Inflammatory macrophage treated with lipopolysaccharide for 4 hours (primary cell): ENCODE results near the gene CTDSP2.
A peak's percentile ranks its signal among the peaks of the same experiment; 100 is the strongest.
"Not testable (repeated sequence)": the region's sequence is repeated elsewhere in the genome, so short reads cannot be mapped to it uniquely, and the experiment has no call there.

Source experiments
- DNase-seq: peaks from one replicate; pipeline ENCODE4 v3.0.0-alpha.2; 2020

The CTDSP2 gene

GRCh38 chr12:57881035-57881434, 34.5 kb upstream of the CTDSP2 start:
- not testable (repeated sequence) for DNase-seq

- no peak for DNase-seq
Measured at GRCh38 chr12:57877876-57878275, 31.3 kb upstream of the CTDSP2 start.

GRCh38 chr12:57875753-57876547, 29.4 kb upstream of the CTDSP2 start:
- peak; percentile 69 for DNase-seq

DNA sequence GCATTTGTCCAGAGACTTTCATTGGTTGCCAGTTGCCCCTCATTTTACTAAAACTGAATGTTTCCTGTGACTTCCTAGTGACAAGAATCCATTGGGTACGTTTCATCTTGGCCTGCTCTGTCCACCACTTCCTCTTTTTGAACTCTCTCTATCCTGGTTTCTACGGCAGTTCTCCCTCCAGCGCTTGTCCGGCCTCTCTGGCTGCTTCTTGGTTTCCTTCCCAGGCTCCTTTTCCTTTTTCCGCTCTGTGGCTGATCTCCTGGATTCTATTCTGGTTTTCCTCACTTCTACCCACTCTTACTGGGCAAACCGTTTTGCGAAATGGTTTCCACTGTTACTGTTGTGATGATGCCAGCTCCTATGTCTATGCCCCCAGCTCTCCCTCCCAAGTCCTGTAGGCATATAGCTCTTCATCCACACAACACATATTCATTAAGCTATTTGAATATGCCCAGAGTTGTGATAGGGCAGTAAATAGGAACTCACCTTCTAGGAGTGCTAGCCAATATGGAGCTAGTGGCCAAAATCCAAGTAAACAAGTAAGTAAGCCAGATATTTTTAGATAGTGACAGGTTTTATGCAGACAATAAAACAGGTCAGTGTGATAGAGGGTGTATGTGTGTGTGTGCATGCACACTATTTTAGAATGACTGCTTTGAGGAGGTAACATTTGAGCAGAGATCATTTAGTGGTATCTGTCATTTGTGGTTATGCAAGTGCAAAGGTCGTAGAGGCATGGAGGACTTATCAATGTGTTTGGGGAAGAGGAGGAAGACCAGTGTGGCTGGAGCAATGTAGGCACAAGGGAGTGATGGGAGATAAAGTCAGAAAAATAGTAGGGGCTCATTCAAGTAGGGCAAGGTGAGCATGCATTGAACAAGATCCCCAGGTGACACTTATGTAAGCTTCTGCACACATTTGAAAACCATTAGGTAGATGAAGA, 27.9 kb upstream of the CTDSP2 start:
- DNase-seq = peak; percentile 48

- no peak for DNase-seq
Measured at GRCh38 chr12:57872362-57872761, 25.8 kb upstream of the CTDSP2 start.

- DNase-seq = no peak
Measured at GRCh38 chr12:57869927-57870318, 23.4 kb upstream of the CTDSP2 start.

- no peak for DNase-seq
Measured at GRCh38 chr12:57869298-57869926, 22.9 kb upstream of the CTDSP2 start.

DNA sequence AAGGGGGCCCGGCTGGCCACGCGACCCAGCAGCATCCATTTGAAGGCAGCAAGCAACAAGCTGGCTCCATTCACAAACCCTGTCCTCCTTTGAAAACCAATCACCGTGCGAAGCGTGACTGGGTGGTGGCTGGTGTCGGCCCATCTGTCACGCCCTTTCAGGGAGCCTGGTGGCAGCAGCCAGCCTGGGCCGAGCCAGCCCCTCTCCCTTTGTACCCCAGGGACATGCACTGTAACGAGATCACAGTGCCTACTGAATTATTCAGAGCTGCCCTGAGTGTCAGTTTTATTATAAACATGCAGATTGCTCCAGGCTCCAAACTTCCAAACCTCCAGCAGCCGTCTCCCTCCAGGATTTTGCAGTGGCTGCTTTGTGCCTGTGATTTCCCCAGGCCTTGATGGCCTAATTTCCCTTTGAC, 22.3 kb upstream of the CTDSP2 start:
- no peak for DNase-seq

DNA sequence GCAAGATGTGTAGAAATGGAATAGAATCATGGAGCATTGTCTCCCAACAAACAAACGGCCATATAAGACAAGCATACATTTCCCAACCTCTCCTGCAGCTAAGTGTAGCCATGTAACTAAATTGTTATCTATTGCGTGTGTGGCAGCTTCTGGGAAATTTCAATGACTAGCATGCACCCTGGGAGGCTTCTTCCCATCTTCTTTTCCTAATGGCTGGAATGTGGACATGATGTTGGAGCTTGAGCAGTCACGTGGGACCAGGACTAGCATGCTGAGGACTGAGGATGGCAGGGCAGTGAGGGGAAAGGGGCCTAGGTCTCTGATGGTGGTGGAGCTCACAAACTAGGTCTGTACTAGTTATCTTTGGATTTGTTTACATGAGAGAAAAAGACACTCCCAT, 21.7 kb upstream of the CTDSP2 start:
- DNase-seq = no peak

GRCh38 chr12:57866308-57867019, 19.9 kb upstream of the CTDSP2 start:
- DNase-seq = no peak

DNA sequence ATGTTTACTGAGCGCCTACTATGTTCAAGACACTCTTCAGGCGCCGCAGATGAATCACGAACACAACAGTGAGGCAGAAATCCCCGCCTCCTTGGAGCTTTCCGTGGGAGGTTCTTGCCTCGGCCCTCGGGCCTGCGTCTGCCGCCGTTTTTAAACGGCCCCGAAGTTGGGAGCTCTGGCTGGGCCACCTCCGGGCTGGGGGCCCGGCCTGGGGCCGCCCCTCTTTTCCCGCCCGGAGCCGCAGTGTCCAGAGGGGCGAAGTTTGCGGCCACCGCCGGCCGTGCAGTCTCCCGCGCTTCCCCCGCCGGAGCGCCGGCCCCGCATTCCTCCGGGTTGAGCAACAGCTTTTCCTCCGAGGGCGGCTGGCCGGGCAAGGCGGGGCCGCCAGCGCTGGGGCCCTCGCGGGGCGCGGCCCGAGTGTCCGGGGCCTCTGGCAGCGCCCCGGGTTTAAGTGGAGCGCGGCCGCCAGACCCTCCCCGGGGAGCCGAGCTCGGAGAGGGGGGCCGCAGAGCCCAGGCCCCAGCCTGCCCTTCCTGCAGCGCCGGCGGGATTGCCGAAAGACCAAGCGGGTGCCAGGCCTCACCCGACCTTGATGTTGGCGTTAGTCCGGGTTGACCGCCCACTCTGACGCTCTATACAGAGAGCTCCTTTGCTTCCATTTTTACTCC, 18.7 kb upstream of the CTDSP2 start:
- DNase-seq = peak; percentile 75

DNA sequence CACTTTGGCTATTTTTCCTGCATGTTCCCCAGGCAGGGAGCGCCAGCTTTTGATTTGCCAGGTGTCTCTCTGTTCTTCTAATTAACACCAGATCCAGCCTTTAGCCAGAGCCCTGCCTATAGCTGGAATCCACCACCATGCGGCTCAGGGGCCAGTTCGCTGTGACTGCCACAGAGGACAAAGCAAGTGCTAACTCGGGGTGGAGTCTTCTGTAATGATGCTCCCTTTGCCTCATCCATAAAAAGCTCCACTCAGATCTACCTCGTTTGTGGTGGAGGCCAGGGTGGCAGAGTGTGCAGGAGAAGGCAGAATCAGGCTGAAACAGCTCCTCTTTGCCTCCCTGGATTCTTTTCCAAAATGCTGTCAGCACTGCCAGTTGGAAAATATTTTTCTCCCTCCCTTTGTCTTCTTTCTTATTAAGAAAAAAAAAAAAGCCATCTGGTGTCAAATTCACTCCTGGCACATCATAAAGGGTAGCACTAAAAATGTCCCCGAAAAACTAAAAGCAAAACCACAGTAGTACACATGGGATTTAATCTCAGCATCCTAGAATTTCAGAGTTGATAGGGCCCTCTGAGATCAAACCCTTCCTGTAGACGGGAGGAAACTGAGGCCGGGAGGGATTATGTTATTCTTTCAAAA, 18.0 kb upstream of the CTDSP2 start:
- no peak for DNase-seq

DNA sequence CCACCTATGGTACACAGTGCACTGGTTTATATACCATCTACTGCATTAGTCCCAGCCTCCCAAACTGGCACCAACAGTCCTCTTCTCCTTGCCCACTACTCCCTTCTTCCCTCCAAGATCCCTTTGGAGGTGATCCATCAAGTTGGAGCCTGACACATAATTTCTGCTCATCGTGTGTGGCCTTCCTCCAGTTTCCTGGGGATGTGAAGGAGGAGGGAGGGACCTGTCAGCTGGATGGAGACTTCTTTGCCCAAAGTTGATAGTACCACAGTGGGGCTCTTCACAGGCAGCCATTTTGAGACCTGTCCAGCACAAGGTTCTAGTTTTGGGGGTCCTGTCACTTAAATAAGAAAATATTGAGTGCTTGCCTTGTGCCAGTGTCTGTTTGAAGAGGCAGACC, 17.1 kb upstream of the CTDSP2 start:
- no peak for DNase-seq

DNA sequence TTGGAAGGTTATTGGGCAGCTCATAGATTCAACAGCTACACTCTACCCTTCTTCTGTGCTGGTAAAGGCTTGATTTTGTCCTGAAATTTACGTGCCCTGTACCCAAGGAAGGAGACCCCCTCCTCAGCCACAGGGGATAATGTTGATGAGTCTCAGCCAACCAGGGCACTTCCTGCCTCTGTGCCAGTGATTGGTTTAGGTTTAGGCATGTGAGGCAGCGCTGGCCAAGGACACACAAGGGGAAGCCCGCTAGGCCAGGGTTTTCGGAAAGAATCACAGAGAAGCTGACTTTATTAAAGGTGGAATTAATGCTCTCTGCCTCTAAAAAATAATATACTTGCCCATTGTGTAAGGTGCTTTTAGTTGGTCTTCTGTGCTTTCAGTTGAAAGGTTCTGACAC, 15.4 kb upstream of the CTDSP2 start:
- no peak for DNase-seq

DNA sequence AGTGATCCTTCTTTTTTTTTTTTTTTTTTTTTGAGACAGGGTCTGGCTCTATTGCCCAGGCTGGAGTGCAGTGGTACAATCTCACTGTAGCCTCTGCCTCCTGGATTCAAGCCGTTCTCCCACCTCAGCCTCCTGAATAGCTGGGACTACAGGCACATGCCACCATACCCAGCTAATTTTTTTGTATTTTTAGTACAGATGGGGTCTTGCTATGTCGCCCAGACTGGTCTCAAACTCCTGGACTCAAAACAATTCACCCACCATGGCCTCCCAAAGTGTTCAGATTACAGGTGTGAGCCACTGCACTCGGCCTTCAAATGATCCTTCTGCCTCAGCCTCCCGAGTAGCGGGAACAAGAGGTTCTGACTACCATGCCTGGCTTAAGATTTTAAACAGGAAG, 14.4 kb upstream of the CTDSP2 start:
- DNase-seq = not testable (repeated sequence)

- DNase-seq = no peak
Measured at GRCh38 chr12:57859121-57859520, 12.6 kb upstream of the CTDSP2 start.

GRCh38 chr12:57858123-57858522, 11.6 kb upstream of the CTDSP2 start:
- not testable (repeated sequence) for DNase-seq

GRCh38 chr12:57854965-57855364, 8.4 kb upstream of the CTDSP2 start:
- no peak for DNase-seq

- no peak for DNase-seq
Measured at GRCh38 chr12:57853864-57854556, 7.5 kb upstream of the CTDSP2 start.

- peak; percentile 17 for DNase-seq
Measured at GRCh38 chr12:57852620-57853500, 6.3 kb upstream of the CTDSP2 start.
